GM18519 (cell line): ENCODE results near the gene ESPNL.
"Not testable (repeated sequence)": the region's sequence is repeated elsewhere in the genome, so short reads cannot be mapped to it uniquely, and the experiment has no call there.

Experiments used
- ATAC-seq: cut with Tn5 transposase; IDR thresholded peaks from one replicate; pipeline ENCODE4 v1.9.1; 2021; ENCODE audit warnings: mild to moderate bottlenecking, moderate library complexity; ENCODE audit not compliant: unreplicated experiment, low FRiP score

Gene ESPNL, protein sequence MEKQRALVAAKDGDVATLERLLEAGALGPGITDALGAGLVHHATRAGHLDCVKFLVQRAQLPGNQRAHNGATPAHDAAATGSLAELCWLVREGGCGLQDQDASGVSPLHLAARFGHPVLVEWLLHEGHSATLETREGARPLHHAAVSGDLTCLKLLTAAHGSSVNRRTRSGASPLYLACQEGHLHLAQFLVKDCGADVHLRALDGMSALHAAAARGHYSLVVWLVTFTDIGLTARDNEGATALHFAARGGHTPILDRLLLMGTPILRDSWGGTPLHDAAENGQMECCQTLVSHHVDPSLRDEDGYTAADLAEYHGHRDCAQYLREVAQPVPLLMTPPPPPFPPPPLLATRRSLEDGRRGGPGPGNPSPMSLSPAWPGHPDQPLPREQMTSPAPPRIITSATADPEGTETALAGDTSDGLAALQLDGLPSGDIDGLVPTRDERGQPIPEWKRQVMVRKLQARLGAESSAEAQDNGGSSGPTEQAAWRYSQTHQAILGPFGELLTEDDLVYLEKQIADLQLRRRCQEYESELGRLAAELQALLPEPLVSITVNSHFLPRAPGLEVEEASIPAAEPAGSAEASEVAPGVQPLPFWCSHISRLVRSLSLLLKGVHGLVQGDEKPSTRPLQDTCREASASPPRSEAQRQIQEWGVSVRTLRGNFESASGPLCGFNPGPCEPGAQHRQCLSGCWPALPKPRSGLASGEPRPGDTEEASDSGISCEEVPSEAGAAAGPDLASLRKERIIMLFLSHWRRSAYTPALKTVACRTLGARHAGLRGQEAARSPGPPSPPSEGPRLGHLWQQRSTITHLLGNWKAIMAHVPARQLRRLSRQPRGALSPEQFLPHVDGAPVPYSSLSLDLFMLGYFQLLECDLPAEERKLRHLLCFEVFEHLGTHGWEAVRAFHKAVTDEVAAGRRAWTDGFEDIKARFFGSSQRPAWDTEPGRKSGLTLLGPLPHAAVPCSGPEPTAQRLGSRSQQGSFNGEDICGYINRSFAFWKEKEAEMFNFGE

GRCh38 chr2:238100049-238100820 lies at the start of gene ESPNL:
TSS of gene ESPNL (plus strand) at chr2:238100340. CDS start at chr2:238100420, 80 bp downstream.
- ATAC-seq, result no peak

- no peak for ATAC-seq
These were observed 46.9 kb upstream of the ESPNL start for GRCh38 chr2:238053191-238053776.

- ATAC-seq, result no peak
These were observed 44.3 kb upstream of the ESPNL start for GRCh38 chr2:238055841-238056240.

DNA sequence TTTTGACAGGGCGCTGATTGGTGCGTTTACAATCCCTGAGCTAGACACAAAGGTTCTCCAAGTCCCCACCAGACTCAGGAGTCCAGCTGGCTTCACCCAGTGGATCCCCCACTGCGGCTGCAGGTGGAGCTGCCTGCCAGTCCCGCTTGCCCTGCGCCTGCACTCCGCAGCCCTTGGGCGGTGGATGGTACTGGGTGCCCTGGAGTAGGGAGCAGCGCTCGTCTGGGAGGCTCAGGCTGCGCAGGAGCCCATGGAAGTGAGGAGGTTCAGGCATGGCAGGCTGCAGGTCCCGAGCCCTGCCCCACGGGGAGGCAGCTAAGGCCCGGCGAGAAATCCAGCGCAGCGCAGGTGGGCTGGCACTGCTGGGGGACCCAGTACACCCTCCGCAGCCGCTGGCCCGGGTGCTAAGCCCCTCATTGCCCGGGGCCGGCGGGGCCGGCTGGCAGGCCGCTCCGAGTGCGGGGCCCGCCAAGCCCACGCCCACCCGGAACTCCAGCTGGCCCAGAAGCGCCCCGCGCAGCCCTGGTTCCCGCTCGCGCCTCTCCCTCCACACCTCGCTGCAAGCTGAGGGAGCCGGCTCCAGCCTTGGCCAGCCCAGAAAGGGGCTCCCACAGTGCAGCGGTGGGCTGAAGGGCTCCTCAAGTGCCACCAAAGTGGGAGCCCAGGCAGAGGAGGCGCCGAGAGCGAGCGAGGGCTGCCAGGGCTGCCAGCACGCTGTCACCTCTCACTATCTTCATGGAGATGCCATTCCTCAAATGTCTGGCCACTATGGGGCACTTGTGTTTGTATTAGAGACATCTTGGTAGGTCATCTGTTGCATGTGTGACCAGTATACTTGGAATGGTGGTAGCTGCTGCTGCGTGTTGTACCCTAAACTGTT lies 42.2 kb upstream of the ESPNL start:
- ATAC-seq, result not testable (repeated sequence)

- ATAC-seq, result no peak
These were observed 40.6 kb upstream of the ESPNL start for GRCh38 chr2:238059505-238059904.

- no peak for ATAC-seq
These were observed 40.0 kb upstream of the ESPNL start for GRCh38 chr2:238060096-238060541.

DNA sequence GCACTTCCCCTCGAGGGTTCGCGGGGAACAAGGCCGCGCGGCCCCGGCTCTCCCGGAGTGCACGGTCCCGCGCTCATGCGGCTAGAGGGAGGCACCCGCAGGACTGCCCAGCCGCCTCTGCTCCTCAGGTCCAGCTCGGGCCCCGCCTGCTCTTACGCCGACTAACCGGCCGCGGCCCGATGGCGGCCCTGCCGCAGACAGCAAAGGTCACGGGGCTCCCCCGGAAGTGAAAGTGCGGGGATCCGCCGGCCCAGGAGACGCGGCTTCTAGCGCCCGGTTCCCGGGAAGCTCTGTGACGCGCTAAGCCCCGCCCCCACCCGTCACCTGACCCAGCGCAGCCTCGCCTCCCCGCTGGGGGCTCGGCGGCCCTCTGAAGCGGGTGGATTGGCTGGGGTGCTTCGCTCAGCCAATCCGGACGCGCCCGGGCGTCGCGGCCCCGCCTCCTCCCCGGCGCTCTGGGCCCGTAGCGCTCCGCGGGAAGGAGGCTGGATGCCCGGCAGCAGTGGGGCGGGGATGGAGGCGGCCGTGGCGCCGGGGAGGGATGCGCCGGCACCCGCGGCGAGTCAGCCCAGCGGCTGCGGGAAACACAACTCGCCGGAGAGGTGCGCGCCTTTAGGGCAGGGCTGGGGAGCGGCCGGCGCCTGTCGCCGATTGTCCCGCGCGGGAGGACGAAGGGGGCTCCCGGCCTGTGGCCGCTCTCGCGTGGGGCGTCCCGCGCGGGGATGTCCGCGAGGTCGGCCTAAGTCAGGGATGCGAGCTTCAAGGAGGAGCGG lies 39.4 kb upstream of the ESPNL start, which contains the start of gene SCLY:
SCLY (plus strand) TSS at position 460 of the 773 bp plus-strand sequence; CDS start at position 514, 54 bp downstream.
- peak; percentile 87 for ATAC-seq

- no peak for ATAC-seq
These were observed 38.6 kb upstream of the ESPNL start for GRCh38 chr2:238061315-238062202.

- ATAC-seq, result no peak
These were observed 36.5 kb upstream of the ESPNL start for GRCh38 chr2:238063414-238064189.

- ATAC-seq, result no peak
These were observed 35.8 kb upstream of the ESPNL start for GRCh38 chr2:238064376-238064775.

DNA sequence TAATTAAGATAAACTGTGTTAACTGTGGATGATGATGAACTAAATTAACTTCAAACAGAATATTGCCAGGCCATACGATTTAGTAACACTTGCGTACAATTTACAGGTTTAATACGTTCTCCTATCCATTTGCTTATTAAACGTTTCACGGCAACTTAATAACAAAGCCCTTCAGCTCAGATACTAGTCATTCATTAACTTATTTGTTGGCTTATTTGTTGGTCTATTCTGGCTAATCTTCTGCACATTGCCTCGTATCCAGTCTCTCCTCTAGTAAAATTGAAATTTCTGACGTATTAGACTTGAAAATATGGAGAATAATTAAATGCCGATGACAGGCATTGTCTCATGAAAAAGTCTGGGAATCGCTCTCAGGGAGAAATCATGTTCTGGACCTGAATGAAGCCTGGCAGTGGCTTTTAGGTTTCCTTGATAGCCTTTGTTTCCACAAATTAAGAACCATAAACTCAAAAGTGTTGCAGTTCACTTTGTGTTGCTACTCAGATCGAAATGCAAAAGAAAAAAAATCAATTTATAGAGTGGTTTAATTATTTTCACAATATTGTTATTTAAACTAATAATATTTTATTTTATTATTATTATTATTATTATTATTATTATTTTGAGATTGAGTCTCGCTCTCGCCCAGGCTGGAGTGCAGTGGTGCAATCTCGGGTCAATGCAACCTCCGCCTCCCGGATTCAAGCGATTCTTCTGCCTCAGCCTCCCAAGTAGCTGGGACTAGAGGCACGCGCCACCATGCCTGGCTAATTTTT lies 34.9 kb upstream of the ESPNL start:
- no peak for ATAC-seq

DNA sequence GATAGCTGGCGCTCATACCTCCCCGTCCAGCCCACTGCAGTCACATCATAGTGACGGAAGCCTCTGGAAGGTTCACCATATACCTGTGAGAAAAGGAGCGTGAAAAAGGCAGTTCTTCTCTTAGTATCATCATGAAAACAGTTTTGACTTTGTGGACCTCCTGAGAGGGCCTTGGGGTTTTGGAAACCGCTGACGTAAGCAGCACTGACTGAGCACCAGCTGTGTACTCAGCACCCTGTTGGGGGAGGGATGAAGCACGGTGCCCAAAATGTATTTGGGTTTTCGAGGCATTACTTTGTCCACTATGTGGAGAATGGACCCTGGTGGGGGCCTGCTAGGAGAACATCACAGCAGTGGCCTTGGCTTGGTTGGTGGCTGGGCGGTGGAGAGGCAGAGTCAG lies 33.9 kb upstream of the ESPNL start:
- ATAC-seq, result no peak

GRCh38 chr2:238066718-238067117 lies 33.4 kb upstream of the ESPNL start:
- ATAC-seq, result not testable (repeated sequence)

- no peak for ATAC-seq
These were observed 32.2 kb upstream of the ESPNL start for GRCh38 chr2:238067939-238068338.

DNA sequence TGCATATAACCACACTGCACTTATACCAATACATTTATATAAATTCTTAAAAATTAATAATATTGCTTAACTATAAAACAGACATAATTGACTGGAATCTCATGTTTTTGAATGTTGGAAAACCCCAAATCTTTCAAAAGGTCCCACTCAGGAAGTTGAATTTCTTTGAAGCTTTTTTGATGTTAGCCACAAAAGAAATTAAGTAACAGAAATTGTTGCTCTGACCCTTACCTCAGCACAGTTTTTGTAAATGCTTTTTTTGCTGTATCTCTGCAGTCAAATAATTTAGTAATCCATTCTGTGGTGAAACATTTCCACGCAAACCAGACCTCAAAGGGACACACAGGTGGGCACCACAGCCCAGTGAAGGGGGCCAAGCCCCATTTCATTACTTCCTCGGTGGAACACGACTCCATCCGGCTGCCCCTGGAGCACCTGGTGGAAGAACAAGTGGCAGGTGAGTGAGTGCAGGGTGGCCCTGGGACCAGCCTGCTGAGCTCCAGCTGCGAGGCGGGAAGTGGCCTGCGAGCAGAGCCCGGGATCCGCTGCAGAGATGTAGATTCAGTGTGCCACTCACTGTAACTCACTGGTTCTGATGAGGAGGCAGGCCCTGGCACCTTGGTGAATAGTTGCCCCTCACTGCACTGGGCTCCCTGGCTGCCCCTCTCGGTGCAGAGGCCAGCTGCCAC lies 31.0 kb upstream of the ESPNL start:
- ATAC-seq, result no peak
